Measurements from ENCODE around the gene ADIPOQ.
"Not testable (repeated sequence)": the region's sequence is repeated elsewhere in the genome, so short reads cannot be mapped to it uniquely, and the experiment has no call there.

Gene ADIPOQ

GRCh38 chr3:186845756-186846155 lies 3.2 kb downstream of the ADIPOQ start:
- no peak for DNase-seq (ENCODE audit: low read depth)

GRCh38 chr3:186847437-186847836 lies 4.9 kb downstream of the ADIPOQ start:
- no peak for DNase-seq (ENCODE audit: low read depth)
- TF ChIP-seq CTCF (conservative IDR thresholded peaks at IDR 0.05; ENCODE audit: low read depth, low read length) = no peak
- H3K4me3 ChIP-seq (ENCODE audit: low read length) = no peak overlapping the region

More at GRCh38 chr3:186845756-186846155, 3.2 kb downstream of the ADIPOQ start:
- TF ChIP-seq CTCF (conservative IDR thresholded peaks at IDR 0.05; ENCODE audit: low read depth, low read length) = no peak
- no peak overlapping the region for H3K4me3 ChIP-seq (ENCODE audit: low read length)

GRCh38 chr3:186849374-186849975 lies 7.0 kb downstream of the ADIPOQ start:
- no peak overlapping the region for H3K4me3 ChIP-seq (ENCODE audit: low read length)
- peak; percentile 43 for TF ChIP-seq CTCF (conservative IDR thresholded peaks at IDR 0.05; ENCODE audit: low read depth, low read length)
- no peak for DNase-seq (ENCODE audit: low read depth)

GRCh38 chr3:186851835-186852234 lies 9.3 kb downstream of the ADIPOQ start:
- not testable (repeated sequence) for H3K4me3 ChIP-seq (ENCODE audit: low read length); DNase-seq (ENCODE audit: low read depth)

- H3K4me3 ChIP-seq (ENCODE audit: low read length) = no peak overlapping the region
- no peak for DNase-seq (ENCODE audit: low read depth)
- TF ChIP-seq CTCF (conservative IDR thresholded peaks at IDR 0.05; ENCODE audit: low read depth, low read length) = no peak
These were observed 10.5 kb downstream of the ADIPOQ start for GRCh38 chr3:186852994-186853393.

GRCh38 chr3:186854146-186854545 lies 11.6 kb downstream of the ADIPOQ start:
- no peak for TF ChIP-seq CTCF (conservative IDR thresholded peaks at IDR 0.05; ENCODE audit: low read depth, low read length)
- no peak for DNase-seq (ENCODE audit: low read depth)

GRCh38 chr3:186854954-186855353 lies 12.4 kb downstream of the ADIPOQ start:
- no peak overlapping the region for H3K4me3 ChIP-seq (ENCODE audit: low read length)
- DNase-seq (ENCODE audit: low read depth) = no peak
- TF ChIP-seq CTCF (conservative IDR thresholded peaks at IDR 0.05; ENCODE audit: low read depth, low read length) = no peak

More at GRCh38 chr3:186854146-186854545, 11.6 kb downstream of the ADIPOQ start:
- H3K4me3 ChIP-seq (ENCODE audit: low read length) = no peak overlapping the region

Measured in retinal pigment epithelial cell (primary cell).